SH-SY5Y (cell line): Measurements from ENCODE around the gene PDE4D.

Source experiments
- GATA2 ChIP-seq: IDR thresholded peaks from 2 replicates; pipeline ENCODE4 v1.6.1; 2011; ENCODE audit warnings: mild to moderate bottlenecking, low read depth, low read length
- GATA3 ChIP-seq: IDR thresholded peaks from 2 replicates; pipeline ENCODE4 v1.6.1; 2011; ENCODE audit warnings: low read depth, mild to moderate bottlenecking, low read length, moderate library complexity

DNA sequence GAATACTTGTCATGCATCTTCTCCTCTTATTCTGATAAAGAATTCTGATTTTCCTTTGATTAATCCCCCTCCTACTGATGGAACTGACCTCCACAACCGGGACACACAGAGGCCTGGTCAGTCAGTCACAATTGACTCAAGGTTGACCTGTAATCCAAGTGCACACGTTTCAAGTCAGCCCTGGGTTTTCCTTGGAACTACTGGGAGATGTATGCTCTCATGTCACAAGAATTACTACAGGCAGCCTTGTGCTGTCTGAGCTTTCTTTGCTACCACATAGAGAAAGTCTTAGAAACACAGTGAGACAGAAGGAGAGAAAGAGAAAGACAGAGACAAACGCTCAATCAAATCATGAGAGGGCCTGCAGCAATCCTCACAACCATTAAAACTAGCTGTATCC, 345.8 kb downstream of the PDE4D start:
- no peak for TF ChIP-seq GATA2
- TF ChIP-seq GATA3: no peak
